A549 (cell line): Measurements from ENCODE around the gene TIPARP. TPM values are rescaled to one million over a fixed set of nuclear protein-coding genes. Genes with fewer than 3 reads are reported as not detected.

ENCODE experiments used
- ATAC-seq, 2 experiments: fragments of 200-7000 bp in 1 of 2; fragments of >200 bp in 1 of 2; cut with Nextera tagmentation in 1 of 2; cut with Tn5 transposase in 1 of 2; 3 replicates each; pipeline versions ENCODE4 v1.8.0 to v1.9.1; 2018 to 2020; ENCODE audit warnings: mild to moderate bottlenecking in 1 of 2, moderate library complexity in 1 of 2
- CTCF ChIA-PET: fragments of 300-600 bp; sonication (Branson Sonifier 250); formaldehyde crosslinking; extraction: SDS; loops from one replicate; lab custom pipeline; 2021; ENCODE audit warnings: antibody characterized with exemption, inconsistent platforms; lab: Yijun Ruan, JAX
- POLR2A ChIA-PET: fragments of 350-600 bp; formaldehyde crosslinking; extraction: SDS; loops from one replicate; lab custom pipeline; 2021; ENCODE audit warnings: antibody characterized with exemption, inconsistent platforms; lab: Yijun Ruan, JAX
- DNase-seq, 2 experiments: peaks; one replicate each; pipeline versions ENCODE4 v3.0.0 to v3.0.0-alpha.2; 2011 to 2016; ENCODE audit warnings: low read depth in 1 of 2, low spot score in 1 of 2
- FAIRE-seq: peaks from 2 replicates; lab custom pipeline; 2011; peaks lifted over from hg19 to GRCh38; lab: Jason Lieb, UNC
- H3K27ac ChIP-seq, 2 experiments: fragments of >200 bp; sonication (Bioruptor Twin); formaldehyde crosslinking; 3 replicates each; pipeline ENCODE4 v1.5.1; 2016 to 2017
- H3K4me1 ChIP-seq: fragments of >200 bp; sonication (Bioruptor Twin); formaldehyde crosslinking; 3 replicates; pipeline ENCODE4 v1.6.1; 2016
- H3K4me2 ChIP-seq: fragments of >200 bp; sonication (Bioruptor Twin); formaldehyde crosslinking; 3 replicates; pipeline ENCODE4 v1.6.1; 2016
- H3K4me3 ChIP-seq: fragments of >200 bp; sonication (Bioruptor Twin); formaldehyde crosslinking; 3 replicates; pipeline ENCODE4 v1.5.1; 2016
- H3K9me3 ChIP-seq: fragments of >200 bp; sonication (Bioruptor Twin); formaldehyde crosslinking; 3 replicates; pipeline ENCODE4 v1.6.1; 2016
- BHLHE40 ChIP-seq: IDR thresholded peaks from 2 replicates; pipeline ENCODE4 v1.6.1; 2012; ENCODE audit warnings: low read depth, low read length, inconsistent platforms
- CBX2 ChIP-seq: fragments of 200-600 bp; sonication (generic); IDR thresholded peaks from 2 replicates; pipeline ENCODE4 v1.6.1; 2016; ENCODE audit warnings: low read depth, mild to moderate bottlenecking, borderline replicate concordance
- CBX8 ChIP-seq: fragments of 200-600 bp; sonication (generic); IDR thresholded peaks from 2 replicates; pipeline ENCODE4 v1.6.1; 2016
- CHD4 ChIP-seq: fragments of 200-600 bp; sonication (generic); IDR thresholded peaks from 2 replicates; pipeline ENCODE4 v1.6.1; 2016; ENCODE audit warnings: antibody characterized with exemption, mild to moderate bottlenecking, borderline replicate concordance
- EHMT2 ChIP-seq: fragments of 200-600 bp; sonication (generic); IDR thresholded peaks from 2 replicates; pipeline ENCODE4 v1.6.1; 2016; ENCODE audit warnings: antibody characterized with exemption, low read depth, mild to moderate bottlenecking, moderate library complexity
- FOSB ChIP-seq: fragments of 250-450 bp; sonication (Bioruptor Pico); IDR thresholded peaks from 2 replicates; pipeline ENCODE4 v1.5.0; 2020; ENCODE audit warnings: mild to moderate bottlenecking, moderate library complexity
- GATA3 ChIP-seq: IDR thresholded peaks from 2 replicates; pipeline ENCODE4 v1.6.1; 2012; ENCODE audit warnings: borderline replicate concordance
- HDAC2 ChIP-seq: fragments of 200-600 bp; sonication (generic); IDR thresholded peaks from 2 replicates; pipeline ENCODE4 v1.6.1; 2016
- HEYL ChIP-seq: fragments of 250-450 bp; sonication (Bioruptor Pico); IDR thresholded peaks from 2 replicates; pipeline ENCODE4 v1.8.0; 2021; ENCODE audit warnings: mild to moderate bottlenecking, moderate library complexity
- HOXA7 ChIP-seq: fragments of 250-450 bp; sonication (Bioruptor Pico); IDR thresholded peaks from 2 replicates; pipeline ENCODE4 v1.5.0; 2020; ENCODE audit warnings: mild to moderate bottlenecking, moderate library complexity
- HOXB5 ChIP-seq: fragments of 250-450 bp; sonication (Bioruptor Pico); IDR thresholded peaks from 2 replicates; pipeline ENCODE4 v1.5.0; 2020; ENCODE audit warnings: mild to moderate bottlenecking, moderate library complexity
- KDM5A ChIP-seq: fragments of 200-600 bp; sonication (generic); IDR thresholded peaks from 2 replicates; pipeline ENCODE4 v1.6.1; 2016; ENCODE audit warnings: antibody characterized with exemption, mild to moderate bottlenecking
- PHF8 ChIP-seq: fragments of 200-600 bp; sonication (generic); IDR thresholded peaks from 2 replicates; pipeline ENCODE4 v1.6.1; 2016; ENCODE audit warnings: low read depth, mild to moderate bottlenecking, antibody characterized with exemption, moderate library complexity, borderline replicate concordance
- RAD21 ChIP-seq, 2 experiments: fragments of >200 bp in 1 of 2; sonication (Bioruptor Twin) in 1 of 2; formaldehyde crosslinking in 1 of 2; IDR thresholded peaks in 1 of 2; conservative IDR thresholded peaks in 1 of 2; 2 replicates in 1 of 2; 3 replicates in 1 of 2; pipeline ENCODE4 v1.6.1; 2012 to 2018; ENCODE audit warnings: inconsistent platforms in 1 of 2
- RCOR1 ChIP-seq: fragments of 150-350 bp; IDR thresholded peaks from 2 replicates; pipeline ENCODE4 v1.6.1; 2014; ENCODE audit warnings: antibody characterized with exemption, low read length, low read depth
- SREBF2 ChIP-seq: fragments of 450-650 bp; IDR thresholded peaks from 2 replicates; pipeline ENCODE4 v1.6.1; 2014; ENCODE audit warnings: mild to moderate bottlenecking, moderate library complexity
- TFCP2L1 ChIP-seq: fragments of 250-450 bp; sonication (Bioruptor Pico); IDR thresholded peaks from 2 replicates; pipeline ENCODE4 v1.5.0; 2021; ENCODE audit warnings: mild to moderate bottlenecking
- ZC3H11A ChIP-seq: fragments of 450-650 bp; IDR thresholded peaks from 2 replicates; pipeline ENCODE4 v1.6.1; 2014; ENCODE audit warnings: antibody characterized with exemption, mild to moderate bottlenecking
- WGBS: methylation state at CpG from one replicate; pipeline ENCODE4 v1.1.6; 2017; ENCODE audit errors: missing lambda C conversion rate; 5-methylcytosine and 5-hydroxymethylcytosine counted together
- polyA plus RNA-seq, 4 experiments: library from polyadenylated mRNA; depleted of rRNA in 3 of 4; stranded (reverse); fragments of >200 nt; fragmentation: RNase III in 1 of 4; extraction: RNeasy Plus Mini Kit Qiagen cat#74134 plus additional on column Dnase treatment in 1 of 4; gene quantifications; 2 replicates in 3 of 4; 3 replicates in 1 of 4; pipeline ENCODE4 v1.2.3, GENCODE V29; 2011 to 2017
- TF ChIP-seq, protein P1 (sequence below): IDR thresholded peaks from 2 replicates; pipeline ENCODE4 v1.6.1; 2012
- TF ChIP-seq, protein P2 (sequence below): fragments of >200 bp; sonication (Bioruptor Twin); formaldehyde crosslinking; IDR thresholded peaks from 2 replicates; pipeline ENCODE4 v1.6.1; 2016
- TF ChIP-seq, protein P3 (sequence below): fragments of 250-450 bp; sonication (Bioruptor Pico); IDR thresholded peaks from 2 replicates; pipeline ENCODE4 v1.5.0; 2021; ENCODE audit warnings: mild to moderate bottlenecking, moderate library complexity, borderline replicate concordance
- TF ChIP-seq, protein P4 (sequence below): IDR thresholded peaks from 2 replicates; pipeline ENCODE4 v1.6.1; 2012; ENCODE audit warnings: low read depth, borderline replicate concordance

Gene TIPARP
- polyA plus RNA-seq, 2 of the 4 experiments (the other 2 are of a cell fraction) = 11.8 to 16.5 TPM

DNA sequence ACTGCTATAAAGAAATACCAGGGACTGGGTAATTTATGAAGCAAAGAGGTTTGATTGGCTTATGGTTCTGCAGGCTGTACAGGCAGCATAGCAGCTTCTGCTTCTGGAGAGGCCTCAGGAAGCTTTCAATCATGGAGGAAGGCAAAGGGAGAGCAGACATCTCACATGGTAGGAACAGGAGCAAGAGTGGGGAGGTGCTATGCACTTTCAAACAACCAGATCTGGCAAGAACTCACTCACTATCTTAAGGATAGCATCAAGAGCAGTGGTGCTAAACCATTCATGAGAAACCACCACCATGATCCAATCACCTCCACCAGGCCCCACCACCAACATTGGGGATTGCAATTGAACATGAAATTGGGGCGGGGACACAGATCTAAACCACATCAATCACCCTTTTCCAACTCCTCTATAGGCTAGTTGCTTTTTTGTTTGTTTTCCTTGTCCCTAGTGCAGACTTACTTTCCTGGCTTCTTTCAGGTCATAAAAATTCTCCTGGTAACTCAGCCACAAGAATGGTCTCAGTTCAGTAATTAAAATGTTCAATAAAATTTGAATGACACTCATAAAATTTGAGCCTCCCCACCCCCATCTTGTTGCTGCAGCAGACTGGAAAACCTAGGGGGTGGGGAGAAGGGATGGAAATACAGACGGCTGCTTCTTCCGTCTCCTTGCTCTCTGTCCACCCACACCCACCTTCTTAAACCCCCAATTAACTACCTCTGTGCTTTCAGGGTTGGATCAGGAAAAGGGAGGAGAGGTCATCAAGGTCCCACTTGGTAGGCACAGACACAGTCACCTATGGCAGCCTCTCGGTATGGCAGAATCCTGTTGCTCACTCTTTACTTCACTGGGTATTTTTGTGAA is 16.3 kb upstream of the TIPARP start:
- no peak for ATAC-seq
- H3K9me3 ChIP-seq = no peaks in the 10 kb centered on the region
- no peaks in the 10 kb centered on the region for H3K4me1 ChIP-seq
- DNase-seq = no peak
- no peak for FAIRE-seq
- no peak overlapping the region for H3K4me2 ChIP-seq
- H3K4me3 ChIP-seq = no peak overlapping the region
- H3K27ac ChIP-seq = no peak overlapping the region
- POLR2A ChIA-PET = no interaction called here
- TF ChIP-seq, protein P1, sequence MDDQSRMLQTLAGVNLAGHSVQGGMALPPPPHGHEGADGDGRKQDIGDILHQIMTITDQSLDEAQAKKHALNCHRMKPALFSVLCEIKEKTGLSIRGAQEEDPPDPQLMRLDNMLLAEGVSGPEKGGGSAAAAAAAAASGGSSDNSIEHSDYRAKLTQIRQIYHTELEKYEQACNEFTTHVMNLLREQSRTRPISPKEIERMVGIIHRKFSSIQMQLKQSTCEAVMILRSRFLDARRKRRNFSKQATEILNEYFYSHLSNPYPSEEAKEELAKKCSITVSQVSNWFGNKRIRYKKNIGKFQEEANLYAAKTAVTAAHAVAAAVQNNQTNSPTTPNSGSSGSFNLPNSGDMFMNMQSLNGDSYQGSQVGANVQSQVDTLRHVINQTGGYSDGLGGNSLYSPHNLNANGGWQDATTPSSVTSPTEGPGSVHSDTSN = no peak
- no peak for TF ChIP-seq PHF8
- no peak for TF ChIP-seq HOXA7
- no peak for TF ChIP-seq FOSB (CRISPR knock-in tag)
- no peak for TF ChIP-seq BHLHE40
- TF ChIP-seq, protein P2, sequence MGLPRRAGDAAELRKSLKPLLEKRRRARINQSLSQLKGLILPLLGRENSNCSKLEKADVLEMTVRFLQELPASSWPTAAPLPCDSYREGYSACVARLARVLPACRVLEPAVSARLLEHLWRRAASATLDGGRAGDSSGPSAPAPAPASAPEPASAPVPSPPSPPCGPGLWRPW = no peak
- no peak for TF ChIP-seq CBX2
- TF ChIP-seq ZC3H11A = no peak
- TF ChIP-seq EHMT2 = no peak
- TF ChIP-seq, protein P3, sequence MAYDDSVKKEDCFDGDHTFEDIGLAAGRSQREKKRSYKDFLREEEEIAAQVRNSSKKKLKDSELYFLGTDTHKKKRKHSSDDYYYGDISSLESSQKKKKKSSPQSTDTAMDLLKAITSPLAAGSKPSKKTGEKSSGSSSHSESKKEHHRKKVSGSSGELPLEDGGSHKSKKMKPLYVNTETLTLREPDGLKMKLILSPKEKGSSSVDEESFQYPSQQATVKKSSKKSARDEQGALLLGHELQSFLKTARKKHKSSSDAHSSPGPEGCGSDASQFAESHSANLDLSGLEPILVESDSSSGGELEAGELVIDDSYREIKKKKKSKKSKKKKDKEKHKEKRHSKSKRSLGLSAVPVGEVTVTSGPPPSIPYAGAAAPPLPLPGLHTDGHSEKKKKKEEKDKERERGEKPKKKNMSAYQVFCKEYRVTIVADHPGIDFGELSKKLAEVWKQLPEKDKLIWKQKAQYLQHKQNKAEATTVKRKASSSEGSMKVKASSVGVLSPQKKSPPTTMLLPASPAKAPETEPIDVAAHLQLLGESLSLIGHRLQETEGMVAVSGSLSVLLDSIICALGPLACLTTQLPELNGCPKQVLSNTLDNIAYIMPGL (CRISPR knock-in tag) = no peak
- no peak for TF ChIP-seq HDAC2
- no peak for TF ChIP-seq CHD4
- TF ChIP-seq RAD21 (conservative IDR thresholded peaks at IDR 0.05 in 1 of 2, IDR thresholded peaks at IDR 0.05 in 1 of 2) = no peak
- no peak for TF ChIP-seq SREBF2
- no peak for TF ChIP-seq TFCP2L1 (CRISPR knock-in tag)
- TF ChIP-seq, protein P4, sequence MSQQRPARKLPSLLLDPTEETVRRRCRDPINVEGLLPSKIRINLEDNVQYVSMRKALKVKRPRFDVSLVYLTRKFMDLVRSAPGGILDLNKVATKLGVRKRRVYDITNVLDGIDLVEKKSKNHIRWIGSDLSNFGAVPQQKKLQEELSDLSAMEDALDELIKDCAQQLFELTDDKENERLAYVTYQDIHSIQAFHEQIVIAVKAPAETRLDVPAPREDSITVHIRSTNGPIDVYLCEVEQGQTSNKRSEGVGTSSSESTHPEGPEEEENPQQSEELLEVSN = no peak
- TF ChIP-seq HEYL (CRISPR knock-in tag) = no peak
- TF ChIP-seq KDM5A = no peak
- CTCF ChIA-PET = interaction anchor here (0.6 kb wide), 2 partner anchors 103 to 363 kb away, joined by 3 to 4 read pairs; partner anchors contain the start of gene SSR3
- WGBS = 67% methylated on average over 4 of the region's 4 CpGs

DNA sequence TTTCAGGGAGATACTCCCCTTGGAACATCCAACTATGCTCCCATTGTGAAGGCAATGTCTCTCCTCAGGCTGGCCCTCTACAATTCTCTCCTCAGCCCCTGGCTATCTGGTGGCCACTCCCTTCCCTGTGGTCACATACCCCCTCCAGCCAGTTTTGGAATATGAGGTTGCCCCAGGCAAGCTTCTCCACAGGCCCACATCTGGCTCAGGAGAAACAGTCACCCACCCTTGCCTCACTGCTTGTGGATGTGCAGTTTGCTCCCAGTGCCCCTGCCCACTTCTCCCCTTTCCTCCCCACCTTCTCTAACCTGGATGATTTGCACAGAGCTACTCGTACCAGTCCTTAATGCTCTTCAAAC is 15.7 kb upstream of the TIPARP start:
- no peak for DNase-seq
- Histone ChIP-seq H3K4me1 (no peaks in the 10 kb centered on the region), H3K4me3 (no peak overlapping the region)
- POLR2A ChIA-PET = no interaction called here
- TF ChIP-seq HOXA7 = no peak
- TF ChIP-seq, protein P3 (CRISPR knock-in tag) = no peak
- TF ChIP-seq HEYL (CRISPR knock-in tag) = no peak
- no peak for TF ChIP-seq HOXB5 (CRISPR knock-in tag)
- TF ChIP-seq CBX8 = no peak
- no peak for TF ChIP-seq GATA3
- no peak for TF ChIP-seq RCOR1
- TF ChIP-seq, all 56 proteins: peak for 0
- Histone ChIP-seq H3K9me3 (no peaks in the 10 kb centered on the region), H3K4me2 (no peak overlapping the region), H3K27ac (no peak overlapping the region)
- no peak for ATAC-seq
- CTCF ChIA-PET = interaction anchor here (0.9 kb wide), 1 partner anchor 149 kb away, joined by 3 read pairs; no protein-coding TSS in a partner anchor
- 47% methylated on average over 1 of the region's 1 CpG for whole genome bisulfite sequencing
- FAIRE-seq = no peak
